UCSD-AML1 (cell line): ENCODE measurements around the gene RGS9.
"Not testable (repeated sequence)": the region's sequence is repeated elsewhere in the genome, so short reads cannot be mapped to it uniquely, and the experiment has no call there.

ENCODE experiments used
- DNase-seq: peaks from one replicate; lab custom pipeline; 2025; ENCODE audit not compliant: unreplicated experiment; lab: John Stamatoyannopoulos, UW

RGS9 gene

GRCh38 chr17:65155622-65156021 lies 18.5 kb downstream of the RGS9 start:
- no peak for DNase-seq

GRCh38 chr17:65156185-65156834 lies 19.1 kb downstream of the RGS9 start:
- DNase-seq, result no peak

- no peak for DNase-seq
Observed at GRCh38 chr17:65156835-65157565, 19.8 kb downstream of the RGS9 start.

GRCh38 chr17:65158041-65158440 lies 20.9 kb downstream of the RGS9 start:
- DNase-seq, result no peak

GRCh38 chr17:65158622-65159021 lies 21.5 kb downstream of the RGS9 start:
- DNase-seq, result no peak

GRCh38 chr17:65160516-65160915 lies 23.3 kb downstream of the RGS9 start:
- no peak for DNase-seq

GRCh38 chr17:65163990-65164495 lies 26.9 kb downstream of the RGS9 start:
- DNase-seq, result peak; percentile 64

GRCh38 chr17:65166787-65167186 lies 29.6 kb downstream of the RGS9 start:
- no peak for DNase-seq

GRCh38 chr17:65167566-65167965 lies 30.4 kb downstream of the RGS9 start:
- DNase-seq, result no peak

- DNase-seq, result no peak
Observed at GRCh38 chr17:65169691-65170090, 32.5 kb downstream of the RGS9 start.

- DNase-seq, result no peak
Observed at GRCh38 chr17:65170839-65171238, 33.7 kb downstream of the RGS9 start.

- DNase-seq, result peak; percentile 71
Observed at GRCh38 chr17:65171752-65172151, 34.6 kb downstream of the RGS9 start.

GRCh38 chr17:65172496-65173136 lies 35.4 kb downstream of the RGS9 start:
- DNase-seq, result no peak

- DNase-seq, result peak; percentile 86
Observed at GRCh38 chr17:65173284-65173793, 36.2 kb downstream of the RGS9 start.

GRCh38 chr17:65173976-65174683 lies 37.0 kb downstream of the RGS9 start:
- DNase-seq, result no peak

GRCh38 chr17:65174974-65175373 lies 37.8 kb downstream of the RGS9 start:
- DNase-seq, result no peak

GRCh38 chr17:65175952-65176351 lies 38.8 kb downstream of the RGS9 start:
- no peak for DNase-seq

GRCh38 chr17:65176646-65177409 lies 39.7 kb downstream of the RGS9 start:
- DNase-seq, result no peak

- DNase-seq, result no peak
Observed at GRCh38 chr17:65177901-65178300, 40.7 kb downstream of the RGS9 start.

- not testable (repeated sequence) for DNase-seq
Observed at GRCh38 chr17:65180276-65180675, 43.1 kb downstream of the RGS9 start.
